Medulla oblongata (tissue), 1 donor: ENCODE data around the gene HNRNPUL1.
"Not testable (repeated sequence)": the region's sequence is repeated elsewhere in the genome, so short reads cannot be mapped to it uniquely, and the experiment has no call there.

Source experiments
- DNase-seq: peaks from one replicate; pipeline ENCODE4 v3.0.0-alpha.2; 2015; ENCODE audit errors: extremely low spot score

The HNRNPUL1 gene

DNA sequence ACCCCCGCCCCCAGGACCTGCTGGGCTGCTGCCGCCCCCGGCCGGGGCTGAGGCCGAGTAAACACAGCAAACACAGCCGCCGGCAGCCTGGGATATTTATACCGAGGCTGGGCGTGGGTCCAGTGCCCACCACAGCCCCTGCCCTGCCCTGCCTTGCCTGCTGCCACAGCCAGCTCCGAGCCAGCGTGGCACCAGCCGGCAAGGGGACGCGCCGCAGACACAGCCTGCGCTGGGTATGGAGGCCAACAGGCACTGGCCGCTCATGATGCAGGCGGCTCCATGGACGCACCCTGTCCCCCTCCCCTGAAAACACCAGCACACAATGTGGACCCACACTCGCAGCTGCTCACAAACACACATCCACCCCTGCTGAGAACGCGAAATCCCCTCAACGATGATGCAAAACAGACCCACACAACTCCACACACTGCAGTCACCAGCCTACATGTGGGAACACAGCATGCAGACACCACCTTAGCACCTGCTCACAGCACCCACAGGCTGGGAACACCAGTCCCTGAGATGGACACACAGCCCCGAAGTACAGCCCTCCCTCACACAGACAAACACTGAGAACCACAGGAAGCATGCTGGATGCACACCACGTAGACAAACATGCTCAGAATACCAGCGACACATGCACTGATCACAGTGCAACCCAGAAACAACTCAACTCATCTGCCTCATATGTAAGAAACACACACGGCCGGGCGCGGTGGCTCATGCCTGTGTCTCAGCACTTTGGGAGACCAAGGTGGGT lies 62.0 kb downstream of the HNRNPUL1 start:
- DNase-seq, result peak; percentile 9

DNA sequence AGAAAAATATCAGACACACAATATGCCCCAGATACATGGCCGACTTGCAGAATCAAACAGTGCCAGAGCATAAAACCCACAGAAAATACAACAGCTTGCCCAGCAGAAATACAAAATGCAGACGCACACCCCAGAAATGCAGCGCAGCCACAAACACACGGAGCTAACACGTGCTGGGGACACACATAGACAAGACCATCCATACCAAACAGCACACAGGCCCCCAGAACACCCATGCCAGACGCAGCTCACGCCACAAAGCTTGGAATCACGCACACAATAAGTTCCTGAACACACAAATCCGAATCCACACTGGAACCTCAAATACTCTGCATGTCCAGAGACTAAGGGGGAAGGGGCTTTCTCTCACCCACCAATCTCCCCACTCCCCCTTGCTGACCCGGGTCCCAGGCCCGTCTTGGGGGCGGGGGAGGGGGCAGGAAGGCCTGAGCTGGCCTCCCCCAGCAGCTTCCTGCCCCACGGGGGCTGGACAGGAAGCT lies 63.0 kb downstream of the HNRNPUL1 start:
- peak; percentile 5 for DNase-seq

DNA sequence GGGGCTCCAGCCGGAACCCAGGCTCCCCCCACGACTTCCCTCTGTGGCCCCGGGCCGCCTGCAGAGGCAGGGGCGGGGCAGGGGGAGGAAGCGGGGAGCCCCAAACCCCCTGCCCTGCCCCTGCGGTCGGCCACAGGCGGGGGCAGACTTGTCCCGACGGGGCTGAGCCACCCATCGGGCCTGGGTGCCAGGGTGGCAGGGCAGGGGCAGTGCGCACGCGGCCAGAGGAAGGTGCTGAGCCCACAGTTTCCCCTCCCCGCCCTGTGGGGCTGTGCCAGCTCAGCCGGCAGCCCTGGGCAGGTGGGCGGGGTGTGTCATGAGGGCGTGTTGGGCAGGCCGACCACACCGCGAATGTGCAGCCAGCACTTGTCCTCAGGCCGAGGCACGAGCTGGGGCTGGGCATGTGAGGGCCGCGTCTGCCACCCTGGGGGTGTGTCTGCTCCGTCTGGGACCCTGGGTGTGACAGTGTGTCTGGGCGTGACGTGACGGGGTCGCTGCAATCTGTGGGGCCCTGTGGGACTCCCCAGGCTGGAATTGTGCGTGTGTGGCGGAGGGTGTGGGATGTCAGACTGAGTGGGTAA lies 63.5 kb downstream of the HNRNPUL1 start:
- DNase-seq, result peak; percentile 62

DNA sequence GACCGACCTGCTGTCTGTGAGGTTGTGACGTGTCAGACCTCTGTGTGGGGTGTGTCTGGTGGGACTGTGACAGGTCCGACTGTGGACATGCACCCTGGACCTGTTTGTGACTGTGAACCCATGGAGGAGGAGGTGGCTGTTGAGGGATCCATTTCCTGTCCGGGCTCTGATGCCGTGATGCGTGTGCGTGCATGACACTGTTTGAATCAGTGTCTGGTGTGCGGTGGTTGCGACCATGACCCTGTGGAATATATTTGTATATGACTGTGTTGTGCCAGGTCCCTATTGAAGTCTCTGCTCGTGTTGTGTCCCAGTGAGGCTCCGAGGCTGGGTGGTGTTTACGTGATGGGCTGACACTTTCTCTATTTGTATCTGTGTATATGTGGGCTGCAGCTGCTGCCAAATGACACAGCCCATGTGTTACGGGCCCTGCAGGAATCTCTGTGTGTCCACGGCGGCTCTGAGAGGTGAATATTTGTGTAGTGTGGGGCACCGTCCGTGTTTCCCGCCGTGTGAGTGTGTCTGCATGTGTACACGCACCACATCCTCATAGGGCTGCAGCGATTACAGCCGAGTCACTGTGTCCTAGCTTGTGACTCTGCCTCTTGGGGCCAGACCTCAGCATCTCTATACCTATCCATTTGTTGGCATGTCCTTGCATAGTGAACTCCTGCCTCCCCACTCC lies 64.1 kb downstream of the HNRNPUL1 start:
- no peak for DNase-seq

DNA sequence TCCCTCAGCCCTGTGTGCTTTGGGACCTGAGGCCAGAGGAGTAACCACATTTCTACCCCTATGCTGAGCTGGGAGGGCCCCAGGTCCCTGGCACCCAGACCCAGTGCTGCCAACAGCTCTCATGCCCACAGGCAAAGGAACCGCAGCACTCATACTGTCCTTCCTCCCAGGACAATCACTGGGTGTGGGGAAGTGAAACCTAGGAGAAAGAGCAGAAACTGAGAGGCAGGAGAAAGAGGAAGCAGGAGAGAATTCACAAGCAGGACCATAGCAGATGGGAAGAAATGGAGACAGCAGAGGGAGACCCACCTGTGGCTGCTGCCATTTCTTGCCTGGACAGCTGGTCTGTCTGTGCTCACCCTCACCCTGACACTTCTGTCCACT lies 64.7 kb downstream of the HNRNPUL1 start:
- peak; percentile 86 for DNase-seq

DNA sequence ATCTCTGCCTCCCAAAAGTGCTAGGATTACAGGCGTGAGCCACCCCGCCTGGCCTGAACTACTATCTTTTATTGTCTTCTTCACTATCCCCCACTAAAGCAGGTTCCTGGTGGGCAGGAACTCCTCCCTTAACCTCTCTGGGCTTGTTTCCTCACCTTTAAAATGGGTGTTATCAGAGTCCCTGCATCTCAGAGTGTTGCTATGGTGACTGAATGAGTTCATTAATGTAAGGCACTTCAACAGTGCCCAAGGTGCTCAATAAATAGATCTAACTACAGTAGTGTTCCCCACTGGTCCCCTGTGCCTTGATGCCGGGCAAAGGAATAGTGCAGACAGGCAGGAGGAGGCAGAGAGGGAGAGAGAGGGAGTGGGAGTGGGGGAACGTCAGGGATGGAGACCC lies 66.3 kb downstream of the HNRNPUL1 start:
- no peak for DNase-seq

DNA sequence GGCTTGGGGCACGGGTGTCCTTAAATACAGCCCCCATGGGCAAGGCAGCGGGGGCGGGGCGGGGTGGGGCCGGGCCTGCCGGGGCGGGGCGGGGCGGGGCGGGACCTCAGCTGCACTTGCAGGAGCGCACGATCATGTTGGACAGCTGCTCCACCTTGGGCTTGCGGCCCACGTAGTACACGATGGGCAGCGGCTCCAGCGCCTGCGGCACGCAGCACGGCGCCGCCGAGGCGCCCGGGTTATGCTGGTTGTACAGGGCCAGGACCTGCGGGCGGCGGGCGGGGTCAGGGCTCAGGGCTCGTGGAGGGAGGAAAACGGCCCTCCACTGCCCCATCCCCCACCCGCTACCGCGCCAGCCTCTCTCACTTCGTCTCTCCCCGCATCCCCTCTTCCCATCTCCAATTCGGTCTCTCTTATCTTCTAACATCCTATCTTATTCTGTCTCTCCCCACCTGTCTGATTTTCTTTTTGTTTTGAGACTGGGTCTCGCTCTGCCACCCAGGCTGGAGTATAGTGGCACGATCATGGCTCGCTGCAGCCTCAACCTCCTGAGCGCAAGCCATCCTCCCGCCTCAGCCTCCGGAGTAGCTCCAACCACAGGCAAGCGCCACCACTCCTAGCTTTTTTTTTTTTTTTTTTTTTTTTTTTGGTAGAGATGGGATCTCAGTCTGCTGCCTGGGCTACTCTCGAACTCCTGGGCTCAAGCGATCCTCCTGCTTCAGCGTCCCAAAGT lies 66.9 kb downstream of the HNRNPUL1 start:
- no peak for DNase-seq

DNA sequence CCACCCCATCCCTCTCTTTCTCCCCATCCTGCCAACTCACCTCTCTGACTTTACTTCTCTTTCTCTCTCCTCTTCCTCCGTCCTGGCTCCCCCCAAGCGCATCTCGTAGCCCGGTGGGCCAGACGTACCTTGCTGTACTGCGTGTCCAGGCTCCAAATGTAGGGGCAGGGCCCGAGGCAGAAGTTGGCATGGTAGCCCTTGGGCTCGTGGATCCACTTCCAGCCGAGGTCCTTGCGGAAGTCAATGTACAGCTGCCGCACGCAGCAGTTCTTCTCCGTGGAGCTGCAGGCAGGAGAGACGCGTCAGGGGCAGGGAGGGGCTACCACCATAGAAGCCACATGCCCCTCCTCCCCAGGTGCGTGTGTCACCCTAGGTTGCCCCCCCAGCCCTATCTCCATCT lies 67.8 kb downstream of the HNRNPUL1 start:
- DNase-seq, result no peak

DNA sequence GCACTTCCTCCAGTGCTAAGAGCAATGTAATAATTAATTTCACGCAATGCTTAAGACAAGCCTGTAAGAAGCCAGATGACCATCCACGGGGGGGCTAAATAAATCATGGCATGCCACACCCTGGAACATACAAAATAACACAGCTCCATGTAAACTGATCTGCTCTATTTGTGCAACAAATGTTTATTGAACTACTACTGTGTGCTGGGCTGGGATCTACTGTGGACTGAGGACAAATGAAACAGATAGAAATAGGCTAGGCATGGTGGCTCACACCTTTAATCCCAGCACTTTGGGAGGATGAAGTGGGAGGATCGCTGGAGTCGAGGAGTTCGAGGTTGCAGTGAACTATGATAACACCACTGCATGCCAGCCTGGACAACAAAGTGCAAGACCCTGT lies 68.3 kb downstream of the HNRNPUL1 start:
- no peak for DNase-seq

DNA sequence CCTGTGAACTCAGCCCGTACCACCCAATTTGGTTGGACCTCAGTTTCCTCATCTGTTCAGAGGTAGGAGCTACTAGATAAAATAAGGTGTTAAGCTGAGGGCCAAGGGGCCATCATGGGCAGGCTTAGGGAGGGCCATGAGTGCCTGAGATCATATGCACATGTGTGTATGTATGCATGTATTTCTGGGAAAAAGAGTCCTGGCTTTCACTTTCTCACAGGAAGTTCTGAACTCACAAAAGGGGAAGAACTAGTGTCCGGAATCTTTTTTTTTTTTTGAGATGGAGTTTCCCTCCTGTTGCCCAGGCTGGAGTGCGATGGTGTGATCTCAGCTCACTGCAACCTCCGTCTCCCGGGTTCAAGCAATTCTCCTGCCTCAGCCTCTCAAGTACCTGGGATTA lies 70.6 kb downstream of the HNRNPUL1 start:
- peak; percentile 55 for DNase-seq

DNA sequence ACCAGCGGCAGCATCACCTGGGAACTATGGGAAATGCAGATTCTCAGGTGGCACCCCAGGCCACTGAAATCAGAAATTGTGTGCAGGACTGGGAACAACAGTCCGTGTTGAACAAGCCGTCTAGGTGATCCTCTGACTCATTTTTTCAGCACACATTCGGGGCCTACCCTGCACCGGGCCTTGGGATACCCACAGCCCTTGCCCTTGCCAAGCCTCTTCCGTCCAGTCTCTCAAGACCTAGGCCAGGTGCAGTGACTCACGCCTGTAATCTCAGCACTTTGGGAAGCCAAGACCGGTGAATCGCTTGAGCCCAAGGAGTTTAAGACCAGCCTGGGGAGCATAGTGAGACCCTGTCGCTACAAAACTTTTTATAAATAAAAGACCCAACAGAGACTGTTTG lies 71.3 kb downstream of the HNRNPUL1 start:
- no peak for DNase-seq

DNA sequence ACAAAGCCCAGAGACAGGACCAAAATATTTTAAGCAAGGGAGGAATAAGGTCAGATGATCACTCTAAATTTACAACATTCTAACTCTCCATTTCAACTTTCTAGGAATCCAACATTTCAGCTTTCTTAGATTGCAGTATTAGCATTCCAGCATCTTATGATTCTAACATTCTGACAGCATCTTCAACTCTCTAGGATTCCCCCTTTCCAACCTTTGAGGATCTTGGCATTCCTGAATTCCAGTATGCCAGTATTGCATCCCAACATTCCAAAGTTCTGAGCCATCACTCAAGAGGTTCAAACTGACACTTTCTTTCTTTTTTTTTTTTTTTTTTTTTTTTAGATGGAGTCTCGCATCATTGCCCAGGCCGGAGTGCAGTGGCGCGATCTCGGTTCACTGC lies 75.8 kb downstream of the HNRNPUL1 start:
- no peak for DNase-seq

DNA sequence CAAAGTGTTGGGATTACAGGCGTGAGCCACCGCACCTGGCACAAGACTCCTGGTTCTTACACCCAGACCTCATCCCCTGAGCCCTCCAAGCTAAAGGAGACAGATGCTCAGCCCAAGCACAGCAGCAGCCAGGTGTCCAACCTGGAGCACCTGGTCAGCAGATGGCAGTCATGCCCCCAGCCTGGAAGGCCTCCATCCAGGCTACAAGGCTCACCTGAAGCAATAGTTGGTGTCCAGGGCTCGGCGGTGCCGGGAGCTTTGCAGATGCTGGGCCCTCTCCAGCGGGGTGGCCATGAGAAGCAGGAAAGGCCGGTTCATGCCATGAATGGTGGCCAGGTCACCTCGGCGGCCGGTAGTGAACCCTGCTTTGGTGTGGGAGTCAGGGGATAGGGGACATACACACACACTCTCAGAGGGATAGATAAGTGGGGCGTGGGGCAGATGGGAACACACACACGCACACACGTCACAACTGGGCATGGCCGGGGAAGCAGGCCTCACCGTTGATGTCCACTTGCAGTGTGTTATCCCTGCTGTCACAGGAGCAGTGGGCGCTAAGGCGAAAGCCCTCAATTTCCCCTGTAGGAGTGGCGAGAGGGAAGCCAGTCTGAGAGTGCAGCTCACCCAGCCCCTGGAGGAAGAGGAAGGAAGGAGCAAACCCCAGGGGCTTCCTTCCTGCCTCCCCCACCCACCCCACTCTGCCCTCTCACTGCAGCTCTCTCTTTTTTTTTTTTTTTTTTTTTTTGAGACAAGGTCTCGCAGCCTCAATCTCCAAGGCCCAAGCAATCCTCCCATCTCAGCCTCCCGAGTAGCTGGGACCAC lies 77.7 kb downstream of the HNRNPUL1 start:
- no peak for DNase-seq

DNA sequence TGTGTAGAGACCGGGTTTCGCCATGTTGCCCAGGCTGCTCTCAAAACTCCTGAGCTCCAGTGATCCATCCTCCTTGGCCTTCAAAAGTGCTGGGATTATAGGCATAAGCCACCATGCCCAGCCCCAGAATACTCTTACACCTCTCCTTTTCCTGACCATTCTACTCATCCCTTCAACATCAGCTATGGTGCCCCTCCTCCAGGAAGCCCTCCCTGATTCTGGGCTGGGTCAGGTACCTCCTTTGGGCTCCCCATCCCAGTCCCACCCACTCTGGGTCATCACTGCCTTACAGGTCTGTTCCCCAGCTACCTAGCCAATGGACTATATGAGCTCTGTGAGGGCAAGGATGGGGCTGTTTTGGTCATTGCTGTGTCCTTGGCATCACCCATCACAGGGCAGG lies 80.0 kb downstream of the HNRNPUL1 start:
- no peak for DNase-seq

DNA sequence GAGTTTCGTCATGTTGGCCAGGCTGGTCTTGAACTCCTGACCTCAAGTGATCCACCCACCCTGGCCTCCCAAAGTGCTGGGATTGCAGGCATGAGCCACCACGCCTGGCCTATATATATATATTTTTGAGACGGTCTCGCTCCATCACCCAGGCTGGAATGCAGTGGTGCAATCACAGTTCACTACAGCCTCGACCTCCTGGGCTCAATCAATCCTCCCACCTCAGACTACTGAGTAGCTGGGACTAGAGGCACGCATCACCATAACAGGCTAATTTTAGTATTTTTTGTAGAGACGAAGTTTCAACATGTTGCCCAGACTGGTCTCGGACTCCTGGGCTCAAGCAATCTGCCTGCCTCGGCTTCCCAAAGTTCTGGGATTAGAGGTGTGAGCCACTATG lies 82.7 kb downstream of the HNRNPUL1 start:
- DNase-seq, result not testable (repeated sequence)

DNA sequence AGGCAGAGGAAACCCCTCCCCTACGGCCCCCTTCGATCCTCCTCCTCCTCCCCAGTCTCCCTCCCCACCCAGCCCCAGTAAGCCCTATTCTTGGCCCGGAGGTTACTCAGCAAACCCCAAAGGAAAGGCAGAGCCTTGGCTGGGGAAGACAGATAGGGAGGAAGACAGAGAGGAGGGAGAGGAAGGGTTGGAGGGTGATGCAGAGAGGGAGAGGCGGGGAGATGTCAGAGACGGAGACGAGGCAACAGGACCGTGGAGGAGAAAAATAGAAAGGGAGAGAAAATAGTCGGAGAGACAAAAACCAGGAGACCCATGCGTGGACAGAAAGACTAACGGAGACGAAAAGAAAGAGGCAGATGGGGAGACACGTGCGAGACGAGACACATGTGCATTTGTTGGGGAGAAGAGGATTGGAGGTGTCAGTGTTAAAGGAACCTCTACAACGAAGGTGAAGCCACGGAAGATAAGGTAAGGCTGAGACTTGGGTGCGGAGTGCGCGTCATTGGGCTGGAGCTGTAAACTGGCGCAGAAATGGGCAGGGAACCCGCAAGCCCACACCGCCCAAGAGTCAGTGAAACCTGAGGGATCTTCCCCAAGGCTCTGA lies 86.7 kb downstream of the HNRNPUL1 start:
- DNase-seq, result no peak

DNA sequence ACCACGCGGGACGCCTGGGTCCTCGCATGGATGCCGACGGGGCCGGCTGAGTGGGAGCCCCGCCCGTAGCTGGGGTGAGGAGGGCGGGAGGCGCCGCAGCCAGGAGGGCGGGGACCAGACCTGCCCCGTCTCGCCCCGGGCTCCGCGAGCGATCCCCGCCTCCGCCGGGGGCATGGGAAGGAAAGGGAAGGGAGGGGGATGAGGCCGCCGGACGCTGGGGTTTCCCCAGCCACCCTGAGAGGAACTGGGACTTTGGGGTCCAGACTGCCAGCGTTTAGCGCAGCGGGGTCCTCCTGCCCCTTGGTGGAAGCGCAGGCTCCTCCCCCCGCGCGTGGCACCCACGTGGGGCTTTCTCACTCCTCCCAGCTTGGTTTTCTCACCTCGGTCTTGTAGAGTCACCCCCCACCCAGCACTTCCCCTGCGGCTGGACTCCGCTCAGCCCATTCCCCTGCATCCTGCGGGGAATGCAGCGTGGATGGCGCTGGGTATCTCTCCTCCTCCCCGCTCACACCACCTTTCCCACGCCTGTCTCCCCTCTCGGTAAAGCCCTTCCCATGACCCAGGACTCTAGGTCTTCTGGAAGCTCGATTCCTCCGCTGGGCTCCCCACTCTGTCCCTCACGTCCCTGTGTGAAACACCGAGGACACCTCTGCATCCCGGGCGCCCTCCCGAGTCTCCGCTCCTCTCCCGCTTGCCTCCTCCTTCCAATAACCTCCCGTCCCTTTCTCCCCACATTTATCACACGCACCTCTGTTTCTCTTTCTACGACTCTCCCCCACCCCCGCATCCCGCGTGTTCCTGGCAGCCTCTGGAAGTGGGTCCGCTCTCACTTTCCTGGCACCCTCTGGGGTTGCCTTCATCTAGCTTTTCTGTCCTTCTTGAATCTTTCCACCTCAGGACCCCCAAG lies 87.4 kb downstream of the HNRNPUL1 start:
- peak; percentile 76 for DNase-seq

DNA sequence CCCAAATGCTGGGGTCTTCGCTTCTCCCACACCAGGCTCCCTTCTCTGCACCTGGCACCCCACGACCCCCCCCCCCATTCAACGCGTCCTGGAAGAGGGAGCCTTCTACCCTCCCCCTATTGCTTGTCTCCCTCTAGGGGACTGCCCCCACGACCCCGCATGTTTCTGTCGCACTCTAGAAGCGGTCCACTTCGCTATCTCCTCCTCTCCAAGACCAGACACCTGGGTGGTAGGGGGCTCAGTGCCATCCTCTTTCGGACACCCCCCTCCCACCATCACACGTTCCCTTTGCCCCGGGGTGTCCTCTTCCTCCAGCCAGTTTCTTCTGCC lies 88.1 kb downstream of the HNRNPUL1 start:
- DNase-seq, result no peak

DNA sequence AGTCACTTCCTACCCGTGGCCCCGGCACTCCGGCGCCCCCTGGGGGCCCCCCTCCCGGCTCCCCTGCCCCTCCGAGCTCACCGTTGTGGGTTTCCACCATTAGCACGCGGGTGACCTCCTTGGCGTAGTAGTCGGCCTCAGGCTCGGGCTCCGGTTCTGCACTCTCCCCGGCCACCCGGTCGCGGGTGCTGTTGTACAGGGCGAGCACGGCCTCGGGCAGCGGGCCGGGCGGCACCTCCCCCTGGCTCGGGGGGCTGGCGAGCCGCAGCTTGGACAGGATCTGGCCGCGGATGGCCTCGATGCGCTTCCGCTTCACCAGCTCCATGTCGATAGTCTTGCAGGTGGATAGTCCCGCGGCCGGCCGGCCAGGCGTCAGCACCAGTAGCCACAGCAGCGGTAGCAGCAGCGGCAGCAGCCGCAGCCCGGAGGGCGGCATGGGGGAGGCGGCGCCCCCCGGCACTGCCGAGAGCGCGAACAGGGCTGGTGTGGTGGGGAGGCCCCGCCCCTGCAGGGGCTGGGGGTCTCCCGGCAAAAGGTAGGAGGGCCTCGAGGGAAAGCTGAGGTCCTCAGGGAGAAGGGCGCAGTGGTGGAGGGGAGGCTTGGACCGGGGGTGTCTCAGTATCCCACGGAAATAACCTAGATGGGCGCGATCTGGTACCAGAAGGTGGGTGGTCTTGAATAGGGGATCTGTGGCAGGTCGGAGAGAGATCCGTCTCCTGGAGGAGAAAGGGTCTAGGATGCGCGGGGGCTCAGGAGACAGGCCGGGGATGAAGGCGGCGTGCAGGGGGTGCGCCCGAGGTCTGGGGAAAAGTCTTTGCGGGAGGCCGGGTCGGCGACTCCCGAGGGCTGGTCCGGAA lies 88.7 kb downstream of the HNRNPUL1 start:
- peak; percentile 53 for DNase-seq
